Pancreas (tissue), 10 donors: ENCODE measurements around the gene LRRC56. TPM values are rescaled to one million over a fixed set of nuclear protein-coding genes. Genes with fewer than 3 reads are reported as not detected.

Source experiments
- ATAC-seq, 4 donors: fragments of 200-7000 bp; cut with Tn5 transposase; one replicate each; pipeline versions ENCODE4 v1.8.0 to v1.9.1; 2020; ENCODE audit warnings: mild to moderate bottlenecking in 4 of 4, moderate library complexity in 4 of 4
- DNase-seq, 6 donors: peaks; one replicate each; pipeline ENCODE4 v3.0.0-alpha.2; 2020
- FAIRE-seq: peaks from 2 replicates; lab custom pipeline; 2012; peaks lifted over from hg19 to GRCh38; lab: Jason Lieb, UNC
- H3K27ac ChIP-seq, 4 donors: fragments of 200-600 bp; sonication (generic); 1 replicate in 3 of 4; 2 replicates in 1 of 4; pipeline versions ENCODE4 v1.5.0 to v1.8.0; 2020
- H3K27me3 ChIP-seq, 4 donors: fragments of 200-600 bp; one replicate each; pipeline ENCODE4 v1.8.0; 2021
- H3K36me3 ChIP-seq, 3 donors: fragments of 200-600 bp; sonication (generic) in 1 of 3; one replicate each; pipeline versions ENCODE4 v1.5.0 to v1.8.0; 2020 to 2021
- H3K4me1 ChIP-seq, 3 donors: fragments of 200-600 bp; one replicate each; pipeline ENCODE4 v1.8.0; 2021
- H3K4me3 ChIP-seq, 4 donors: fragments of 200-600 bp; sonication (generic) in 2 of 4; one replicate each; pipeline versions ENCODE4 v1.5.0 to v1.8.0; 2020 to 2021
- H3K9me3 ChIP-seq, 4 donors: fragments of 200-600 bp; one replicate each; pipeline ENCODE4 v1.8.0; 2021
- CTCF ChIP-seq, 4 donors: fragments of 200-600 bp; sonication (generic) in 3 of 4; IDR thresholded peaks; one replicate each; pipeline versions ENCODE4 v1.5.0 to v1.8.0; 2021; ENCODE audit warnings: antibody characterized with exemption in 4 of 4
- WGBS, 2 donors: extraction: QIAGEN DNeasy Blood & Tissue Kit; methylation state at CpG; one replicate each; pipeline ENCODE4 v1.1.7; 2013; 5-methylcytosine and 5-hydroxymethylcytosine counted together
- intact Hi-C, 3 donors: fragments of 100-400 bp; cut with DNase I; formaldehyde crosslinking; loops; one replicate each; pipeline versions ENCODE4 v1.11.1 to v1.14.2; 2022
- microRNA-seq, 2 donors: library from miRNA; unstranded; fragments of <30 nt; microRNA quantifications; one replicate each; pipeline versions ENCODE4 to v1.1.0, GENCODE V29; 2019 to 2020
- polyA plus RNA-seq, 2 donors: library from polyadenylated mRNA; stranded (reverse); fragments of 200-250 nt; gene quantifications; one replicate each; pipeline ENCODE4 v1.2.3, GENCODE V29; 2013
- total RNA-seq, 6 donors: library from RNA; stranded (reverse); fragmentation: NEBNext Ultra II Directional in 4 of 6; extraction: Animal tissue kit (Norgen Biotek cat#: 25700) in 4 of 6; gene quantifications; one replicate each; pipeline versions ENCODE4 v1.2.1 to v1.2.4, GENCODE V29; 2021 to 2023
- donor health status: healthy with polysubstance abuse.
- donor health status: DM: no; HTN: no; CAD: no; lungs with moderate emphysema.
- donor health status: DM: no; HTN: no; CAD: no.
- donor health status: control.
- donor health status: control.
- donor health status: Bipolar disorder and iron deficiency.
- donor health status: DM: yes; HTN: yes; CAD: no.
- donor health status: DM: no; HTN: no; CAD: no.
- donor health status: DM: no; HTN: no; CAD: no.
- donor health status: DM: yes; HTN: yes; CAD: no.

LRRC56 gene
- total and polyA plus RNA-seq, 8 donors: 0.98 to 7.3 (median 1.8) TPM

- ATAC-seq (peak in 1 of 4 donors; percentile 11), DNase-seq (peak in 1 of 6 donors; percentile 44), FAIRE-seq (no peak)
- Histone ChIP-seq H3K27me3 (no peaks in the 10 kb centered on the region), H3K9me3 (no peaks in the 10 kb centered on the region), H3K27ac (no peak overlapping the region), H3K36me3 (peaks cover 0 to 70% (median 33%) of the 10 kb centered on the region in 3 donors), H3K4me3 (no peak overlapping the region), H3K4me1 (no peaks in the 10 kb centered on the region)
- WGBS, 2 donors: 90 to 91% methylated on average over 23 of the region's 23 CpGs
- intact Hi-C loops: no loop called here
- no peak for TF ChIP-seq CTCF (IDR thresholded peaks at IDR 0.05)
These were observed 64.4 kb downstream of the LRRC56 start for GRCh38 chr11:601573-602245.

DNA sequence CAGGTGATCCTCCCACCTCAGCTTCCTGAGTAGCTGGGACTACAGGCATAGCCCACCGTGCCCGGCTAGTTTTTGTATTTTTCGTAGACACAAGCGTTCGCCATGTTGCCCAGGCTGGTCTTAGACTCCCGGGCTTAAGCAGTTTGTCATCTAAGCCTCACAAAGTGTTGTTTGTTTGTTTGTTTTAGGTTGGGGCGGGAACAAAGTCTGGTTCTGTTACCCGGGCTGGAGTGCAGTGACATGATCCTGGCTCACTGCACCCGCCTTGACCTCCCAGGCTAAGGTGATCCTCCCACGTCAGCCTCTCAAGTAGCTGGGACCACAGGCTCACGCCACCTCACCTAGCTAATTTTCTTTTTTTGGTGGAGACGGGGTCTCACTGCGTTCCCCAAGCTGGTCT is 65.8 kb downstream of the LRRC56 start:
- Histone ChIP-seq H3K4me1 (no peaks in the 10 kb centered on the region), H3K27me3 (no peaks in the 10 kb centered on the region), H3K36me3 (peaks cover 4 to 73% (median 41%) of the 10 kb centered on the region in 3 donors), H3K9me3 (no peaks in the 10 kb centered on the region), H3K4me3 (no peak overlapping the region), H3K27ac (no peak overlapping the region)
- WGBS, 2 donors: 88 to 90% methylated on average over 13 of the region's 13 CpGs
- DNase-seq (peak in 1 of 6 donors; percentile 13), ATAC-seq (no peak), FAIRE-seq (no peak)
- no peak for TF ChIP-seq CTCF (IDR thresholded peaks at IDR 0.05)
- intact Hi-C loops: no loop called here

Small RNA genes within 50 kb of the gene (microRNA-seq; reads per million reads assigned to microRNA genes)
- 57.6 to 159 reads per million in 2 donors for gene MIR210

Other genes starting within 250 kb of the LRRC56 start
- gene PGGHG, start 248.4 kb upstream of the LRRC56 start, total RNA-seq: 100 to 1,000 TPM in 4 of 6 donors, 10 to 100 TPM in 1, 1 to 10 TPM in 1; 8.9 to 534 (median 198) TPM
- gene PGGHG, start 248.4 kb upstream of the LRRC56 start, polyA plus RNA-seq: 1,000 to 10,000 TPM; 1,516 to 4,700 TPM
- not detected for gene IFITM5, start 238.0 kb upstream of the LRRC56 start, total RNA-seq
- 1 to 10 TPM in 1 of 2 donors, under 1 TPM in 1; 0.56 to 1.2 TPM for gene IFITM5, start 238.0 kb upstream of the LRRC56 start, polyA plus RNA-seq
- gene IFITM2, start 229.7 kb upstream of the LRRC56 start, total RNA-seq: 100 to 1,000 TPM in 2 of 6 donors, 10 to 100 TPM in 4; 32.1 to 120 (median 63.6) TPM
- gene IFITM2, start 229.7 kb upstream of the LRRC56 start, polyA plus RNA-seq: 100 to 1,000 TPM; 169 to 182 TPM
- 10 to 100 TPM in 5 of 6 donors, 1 to 10 TPM in 1; 10.0 to 45.2 (median 18.9) TPM for gene IFITM1, start 223.5 kb upstream of the LRRC56 start, total RNA-seq
- gene IFITM1, start 223.5 kb upstream of the LRRC56 start, polyA plus RNA-seq: 10 to 100 TPM; 40.7 to 54.5 TPM
- 100 to 1,000 TPM in 4 of 6 donors, 10 to 100 TPM in 2; 86.4 to 292 (median 135) TPM for gene IFITM3, start 216.7 kb upstream of the LRRC56 start, total RNA-seq
- gene IFITM3, start 216.7 kb upstream of the LRRC56 start, polyA plus RNA-seq: 100 to 1,000 TPM; 300 to 429 TPM
- gene B4GALNT4, start 168.0 kb upstream of the LRRC56 start, total RNA-seq: 1 to 10 TPM in 5 of 6 donors, under 1 TPM in 1; 0.95 to 4.8 (median 1.8) TPM
- 10 to 100 TPM in 1 of 2 donors, 1 to 10 TPM in 1; 6.8 to 25.9 TPM for gene B4GALNT4, start 168.0 kb upstream of the LRRC56 start, polyA plus RNA-seq
- 10 to 100 TPM; 23.4 to 36.1 (median 26.2) TPM for gene PKP3, start 143.3 kb upstream of the LRRC56 start, total RNA-seq
- gene PKP3, start 143.3 kb upstream of the LRRC56 start, polyA plus RNA-seq: 10 to 100 TPM; 33.8 to 50.5 TPM
- 10 to 100 TPM; 39.2 to 62.1 (median 46.9) TPM for gene SIGIRR, start 122.5 kb upstream of the LRRC56 start, total RNA-seq
- gene SIGIRR, start 122.5 kb upstream of the LRRC56 start, polyA plus RNA-seq: 100 to 1,000 TPM; 138 to 158 TPM
- 10 to 100 TPM in 4 of 6 donors, 1 to 10 TPM in 2; 6.2 to 32.1 (median 12.5) TPM for gene ANO9, start 95.5 kb upstream of the LRRC56 start, total RNA-seq
- gene ANO9, start 95.5 kb upstream of the LRRC56 start, polyA plus RNA-seq: 10 to 100 TPM; 46.2 to 68.7 TPM
- 10 to 100 TPM; 11.3 to 17.4 (median 15.2) TPM for gene PTDSS2, start 87.2 kb upstream of the LRRC56 start, total RNA-seq
- 10 to 100 TPM; 24.7 to 44.7 TPM for gene PTDSS2, start 87.2 kb upstream of the LRRC56 start, polyA plus RNA-seq
- gene RNH1, start 30.3 kb upstream of the LRRC56 start, total RNA-seq: 10 to 100 TPM; 38.9 to 65.1 (median 59.1) TPM
- gene RNH1, start 30.3 kb upstream of the LRRC56 start, polyA plus RNA-seq: 10 to 100 TPM; 66.8 to 87.7 TPM
- 10 to 100 TPM; 10.4 to 22.6 (median 19.2) TPM for gene HRAS, start 2.0 kb upstream of the LRRC56 start, total RNA-seq
- gene HRAS, start 2.0 kb upstream of the LRRC56 start, polyA plus RNA-seq: 100 to 1,000 TPM; 103 to 130 TPM
- gene LMNTD2, start 23.2 kb downstream of the LRRC56 start, total RNA-seq: 1 to 10 TPM; 2.7 to 6.9 (median 5.6) TPM
- gene LMNTD2, start 23.2 kb downstream of the LRRC56 start, polyA plus RNA-seq: 10 to 100 TPM; 10.4 to 24.2 TPM
- gene RASSF7, start 23.4 kb downstream of the LRRC56 start, total RNA-seq: 10 to 100 TPM; 17.6 to 35.7 (median 27.9) TPM
- gene RASSF7, start 23.4 kb downstream of the LRRC56 start, polyA plus RNA-seq: 100 to 1,000 TPM; 171 to 253 TPM
- gene PHRF1, start 38.9 kb downstream of the LRRC56 start, total RNA-seq: 10 to 100 TPM; 11.2 to 17.2 (median 13.1) TPM
- 10 to 100 TPM; 15.6 to 39.3 TPM for gene PHRF1, start 38.9 kb downstream of the LRRC56 start, polyA plus RNA-seq
- 10 to 100 TPM in 2 of 6 donors, 1 to 10 TPM in 4; 4.0 to 30.0 (median 9.1) TPM for gene IRF7, start 78.4 kb downstream of the LRRC56 start, total RNA-seq
- 10 to 100 TPM; 33.4 to 36.6 TPM for gene IRF7, start 78.4 kb downstream of the LRRC56 start, polyA plus RNA-seq
- gene CDHR5, start 87.4 kb downstream of the LRRC56 start, total RNA-seq: 1 to 10 TPM in 5 of 6 donors, under 1 TPM in 1; 0.61 to 2.7 (median 1.5) TPM
- 1 to 10 TPM; 1.3 to 4.4 TPM for gene CDHR5, start 87.4 kb downstream of the LRRC56 start, polyA plus RNA-seq
- under 1 TPM in 2 of 6 donors, not detected in 4; 0.58 to 0.69 TPM for gene SCT, start 89.7 kb downstream of the LRRC56 start, total RNA-seq
- gene SCT, start 89.7 kb downstream of the LRRC56 start, polyA plus RNA-seq: not detected
- 1 to 10 TPM in 1 of 6 donors, under 1 TPM in 5; 0.28 to 1.4 (median 0.66) TPM for gene DRD4, start 99.7 kb downstream of the LRRC56 start, total RNA-seq
- 1 to 10 TPM; 2.4 TPM for gene DRD4, start 99.7 kb downstream of the LRRC56 start, polyA plus RNA-seq
- gene DEAF1, start 157.7 kb downstream of the LRRC56 start, total RNA-seq: 10 to 100 TPM; 15.9 to 26.9 (median 18.5) TPM
- gene DEAF1, start 157.7 kb downstream of the LRRC56 start, polyA plus RNA-seq: 10 to 100 TPM; 28.4 to 33.8 TPM
- gene TMEM80, start 158.3 kb downstream of the LRRC56 start, total RNA-seq: 10 to 100 TPM in 4 of 6 donors, 1 to 10 TPM in 2; 8.5 to 16.4 (median 14.2) TPM
- 10 to 100 TPM; 18.6 to 24.7 TPM for gene TMEM80, start 158.3 kb downstream of the LRRC56 start, polyA plus RNA-seq
- 100 to 1,000 TPM in 2 of 6 donors, 10 to 100 TPM in 4; 58.1 to 113 (median 71.1) TPM for gene EPS8L2, start 168.7 kb downstream of the LRRC56 start, total RNA-seq
- 100 to 1,000 TPM; 249 to 286 TPM for gene EPS8L2, start 168.7 kb downstream of the LRRC56 start, polyA plus RNA-seq
- gene TALDO1, start 209.9 kb downstream of the LRRC56 start, total RNA-seq: 10 to 100 TPM; 52.5 to 83.9 (median 78.2) TPM
- 10 to 100 TPM; 50.3 to 70.0 TPM for gene TALDO1, start 209.9 kb downstream of the LRRC56 start, polyA plus RNA-seq
- gene GATD1, start 240.0 kb downstream of the LRRC56 start, total RNA-seq: 10 to 100 TPM; 13.6 to 28.9 (median 18.1) TPM
- 10 to 100 TPM; 27.9 to 43.2 TPM for gene GATD1, start 240.0 kb downstream of the LRRC56 start, polyA plus RNA-seq